NCI-H510A treated with DMSO at 0.1 percent for 48 hours (cell line): ENCODE results near the gene MED27.
A peak's percentile ranks its signal among the peaks of the same experiment; 100 is the strongest.
"Not testable (repeated sequence)": the region's sequence is repeated elsewhere in the genome, so short reads cannot be mapped to it uniquely, and the experiment has no call there.

Source experiments
- DNase-seq: peaks from one replicate; lab custom pipeline; 2025; lab: John Stamatoyannopoulos, UW

The MED27 gene

GRCh38 chr9:131921635-131922034 lies 158.0 kb downstream of the MED27 start:
- DNase-seq: not testable (repeated sequence)

GRCh38 chr9:131919216-131919615 lies 160.5 kb downstream of the MED27 start:
- no peak for DNase-seq

- no peak for DNase-seq
Observed at GRCh38 chr9:131918481-131918880, 161.2 kb downstream of the MED27 start.

- no peak for DNase-seq
Observed at GRCh38 chr9:131917009-131917408, 162.7 kb downstream of the MED27 start.

GRCh38 chr9:131915181-131915580 lies 164.5 kb downstream of the MED27 start:
- no peak for DNase-seq

- no peak for DNase-seq
Observed at GRCh38 chr9:131912671-131913070, 167.0 kb downstream of the MED27 start.

- DNase-seq: no peak
Observed at GRCh38 chr9:131912069-131912468, 167.6 kb downstream of the MED27 start.

GRCh38 chr9:131910572-131910971 lies 169.1 kb downstream of the MED27 start:
- DNase-seq: no peak

- no peak for DNase-seq
Observed at GRCh38 chr9:131905144-131905543, 174.5 kb downstream of the MED27 start.

- DNase-seq: peak; percentile 54
Observed at GRCh38 chr9:131899296-131900228, 180.1 kb downstream of the MED27 start.

- DNase-seq: no peak
Observed at GRCh38 chr9:131892902-131893500, 186.7 kb downstream of the MED27 start.

- DNase-seq: peak; percentile 69
Observed at GRCh38 chr9:131892162-131892707, 187.4 kb downstream of the MED27 start.

- DNase-seq: no peak
Observed at GRCh38 chr9:131891598-131891997, 188.1 kb downstream of the MED27 start.

GRCh38 chr9:131889437-131890251 lies 190.0 kb downstream of the MED27 start:
- DNase-seq: no peak

GRCh38 chr9:131888923-131889322 lies 190.7 kb downstream of the MED27 start:
- no peak for DNase-seq

- no peak for DNase-seq
Observed at GRCh38 chr9:131887680-131888079, 192.0 kb downstream of the MED27 start.

GRCh38 chr9:131886826-131887225 lies 192.8 kb downstream of the MED27 start:
- DNase-seq: no peak

- DNase-seq: peak; percentile 41
Observed at GRCh38 chr9:131885144-131885609, 194.5 kb downstream of the MED27 start.

- no peak for DNase-seq
Observed at GRCh38 chr9:131884222-131884621, 195.4 kb downstream of the MED27 start.

GRCh38 chr9:131880833-131881583 lies 198.7 kb downstream of the MED27 start:
- no peak for DNase-seq

GRCh38 chr9:131879911-131880290 lies 199.8 kb downstream of the MED27 start:
- no peak for DNase-seq
